ENCODE data around the gene CDK5RAP2. TPM values are rescaled to one million over a fixed set of nuclear protein-coding genes. Genes with fewer than 3 reads are reported as not detected.

CDK5RAP2 gene
- total and polyA plus RNA-seq, 10 of the 15 experiments (the other 5 are each of a cell fraction or from before 2014, with no cell fraction given): 16.2 to 53.5 (median 34.5) TPM

GRCh38 chr9:120402741-120403542, 177.0 kb downstream of the CDK5RAP2 start:
- ATAC-seq (no peak), FAIRE-seq (no peak), DNase-seq (ENCODE audit: low read depth, low spot score) (no peak)
- in situ Hi-C loops (cut with MboI): no loop called here
- Histone ChIP-seq H3K27ac (ENCODE audit: control insufficient read depth, insufficient read depth) (no peak overlapping the region), H3K4me3 (no peak overlapping the region), H2AFZ (ENCODE audit: control insufficient read depth, low read depth, low read length) (no peak overlapping the region), H3K27me3 (replicated peaks in 1 of 2; ENCODE audit: control insufficient read depth in 2 of 2, insufficient read depth in 2 of 2, low read length in 1 of 2) (no peaks in the 10 kb centered on the region), H3K4me2 (ENCODE audit: control insufficient read depth, insufficient read depth) (no peak overlapping the region), H3K36me3 (ENCODE audit: control insufficient read depth in 2 of 2, insufficient read depth in 2 of 2, low read length in 1 of 2) (peaks cover 22 to 47% of the 10 kb centered on the region in 2 experiments), H3K9me3 (replicated peaks; ENCODE audit: control insufficient read depth, insufficient read depth, low read length) (no peaks in the 10 kb centered on the region), H4K20me1 (ENCODE audit: control insufficient read depth, insufficient read depth) (no peaks in the 10 kb centered on the region), H3K79me2 (ENCODE audit: control insufficient read depth, insufficient read depth, low read length) (no peaks in the 10 kb centered on the region), H3K4me1 (ENCODE audit: control insufficient read depth, insufficient read depth, low read length) (no peaks in the 10 kb centered on the region), H3K9ac (ENCODE audit: control insufficient read depth, insufficient read depth, low read length) (no peak overlapping the region)
- BruUV-seq (replicated peaks): no TSS peak
- intact Hi-C loops (cut with micrococcal nuclease; ENCODE audit: unreplicated experiment): no loop called here
- POLR2A ChIA-PET: no interaction called here
- CTCF ChIA-PET: no interaction called here
- 84% methylated on average over 13 of the region's 13 CpGs for WGBS (ENCODE audit: insufficient coverage, insufficient replicate concordance, low lambda C conversion rate, missing lambda C conversion rate)
- RAD21 ChIA-PET (ENCODE audit: unreplicated experiment): no interaction called here
- SMC1A ChIA-PET (ENCODE audit: uncharacterized antibody, unreplicated experiment): no interaction called here
- TF ChIP-seq CREB1 (IDR thresholded peaks at IDR 0.05; ENCODE audit: low read depth) (no peak), EED (IDR thresholded peaks at IDR 0.05; ENCODE audit: low read depth) (no peak), ATF2 (IDR thresholded peaks at IDR 0.05; ENCODE audit: low read length) (no peak), IRF4 (IDR thresholded peaks at IDR 0.05; ENCODE audit: low read depth, low read length) (no peak), E4F1 (IDR thresholded peaks at IDR 0.05; ENCODE audit: borderline replicate concordance, partially characterized antibody) (no peak), BACH1 (IDR thresholded peaks at IDR 0.05; ENCODE audit: borderline replicate concordance) (no peak), HSF1 (IDR thresholded peaks at IDR 0.05; ENCODE audit: low read depth, low read length) (no peak), ATF7 (IDR thresholded peaks at IDR 0.05; ENCODE audit: low read depth) (no peak), SIN3A (IDR thresholded peaks at IDR 0.05; ENCODE audit: low read depth, low read length) (no peak), MEF2A (IDR thresholded peaks at IDR 0.05; ENCODE audit: insufficient read depth, low read depth, low read length) (no peak), SREBF1 (IDR thresholded peaks at IDR 0.05; ENCODE audit: low read length) (no peak), ETV6 (conservative IDR thresholded peaks at IDR 0.05 in 1 of 2, IDR thresholded peaks at IDR 0.05 in 1 of 2; ENCODE audit: borderline replicate concordance in 1 of 2, low read depth in 1 of 2) (no peak), NFIC (IDR thresholded peaks at IDR 0.05; ENCODE audit: low read depth, low read length) (no peak), CBFB (IDR thresholded peaks at IDR 0.05; ENCODE audit: low read depth) (no peak)
